HG03457 (cell line): ENCODE measurements around the gene IQSEC3.
"Not testable (repeated sequence)": the region's sequence is repeated elsewhere in the genome, so short reads cannot be mapped to it uniquely, and the experiment has no call there.

ENCODE experiments used
- ATAC-seq: cut with Tn5 transposase; IDR thresholded peaks from one replicate; pipeline ENCODE4 v1.9.1; 2021; ENCODE audit warnings: moderate number of reproducible peaks; ENCODE audit not compliant: unreplicated experiment

The IQSEC3 gene

GRCh38 chr12:66428-66781, at the start of gene IQSEC3:
IQSEC3 (plus strand) TSS chr12:66767; CDS start chr12:66883, 116 bp downstream.
- ATAC-seq, result not testable (repeated sequence)

- ATAC-seq, result not testable (repeated sequence)
These were observed 48.9 kb upstream of the IQSEC3 start for GRCh38 chr12:17370-18340.

- ATAC-seq, result not testable (repeated sequence)
These were observed 47.6 kb upstream of the IQSEC3 start for GRCh38 chr12:18821-19567.

GRCh38 chr12:19906-20305, 46.7 kb upstream of the IQSEC3 start:
- ATAC-seq, result not testable (repeated sequence)

- ATAC-seq, result no peak
These were observed 45.8 kb upstream of the IQSEC3 start for GRCh38 chr12:20757-21156.

- ATAC-seq, result no peak
These were observed 45.0 kb upstream of the IQSEC3 start for GRCh38 chr12:21301-22189.

GRCh38 chr12:22190-22529, 44.4 kb upstream of the IQSEC3 start:
- ATAC-seq, result no peak

- ATAC-seq, result no peak
These were observed 43.9 kb upstream of the IQSEC3 start for GRCh38 chr12:22530-23201.

- ATAC-seq, result not testable (repeated sequence)
These were observed 38.7 kb upstream of the IQSEC3 start for GRCh38 chr12:27904-28303.

- not testable (repeated sequence) for ATAC-seq
These were observed 27.8 kb upstream of the IQSEC3 start for GRCh38 chr12:38775-39174.

- ATAC-seq, result not testable (repeated sequence)
These were observed 26.9 kb upstream of the IQSEC3 start for GRCh38 chr12:39555-40265.

GRCh38 chr12:44352-44751, 22.2 kb upstream of the IQSEC3 start:
- not testable (repeated sequence) for ATAC-seq

GRCh38 chr12:45235-45990, 21.2 kb upstream of the IQSEC3 start:
- ATAC-seq, result not testable (repeated sequence)

- ATAC-seq, result not testable (repeated sequence)
These were observed 20.6 kb upstream of the IQSEC3 start for GRCh38 chr12:45991-46358.

- not testable (repeated sequence) for ATAC-seq
These were observed 20.0 kb upstream of the IQSEC3 start for GRCh38 chr12:46542-46941.

- ATAC-seq, result not testable (repeated sequence)
These were observed 18.8 kb upstream of the IQSEC3 start for GRCh38 chr12:47699-48226.

- ATAC-seq, result not testable (repeated sequence)
These were observed 17.4 kb upstream of the IQSEC3 start for GRCh38 chr12:49149-49548.

GRCh38 chr12:51087-51486, 15.5 kb upstream of the IQSEC3 start:
- not testable (repeated sequence) for ATAC-seq

GRCh38 chr12:51962-52361, 14.6 kb upstream of the IQSEC3 start:
- not testable (repeated sequence) for ATAC-seq
